HG02970 (cell line): ENCODE data around the gene ARRB1.

ENCODE experiments used
- ATAC-seq: cut with Tn5 transposase; IDR thresholded peaks from one replicate; pipeline ENCODE4 v1.9.1; 2021; ENCODE audit warnings: mild to moderate bottlenecking, moderate library complexity, moderate number of reproducible peaks; ENCODE audit not compliant: unreplicated experiment, low FRiP score

Gene ARRB1

DNA sequence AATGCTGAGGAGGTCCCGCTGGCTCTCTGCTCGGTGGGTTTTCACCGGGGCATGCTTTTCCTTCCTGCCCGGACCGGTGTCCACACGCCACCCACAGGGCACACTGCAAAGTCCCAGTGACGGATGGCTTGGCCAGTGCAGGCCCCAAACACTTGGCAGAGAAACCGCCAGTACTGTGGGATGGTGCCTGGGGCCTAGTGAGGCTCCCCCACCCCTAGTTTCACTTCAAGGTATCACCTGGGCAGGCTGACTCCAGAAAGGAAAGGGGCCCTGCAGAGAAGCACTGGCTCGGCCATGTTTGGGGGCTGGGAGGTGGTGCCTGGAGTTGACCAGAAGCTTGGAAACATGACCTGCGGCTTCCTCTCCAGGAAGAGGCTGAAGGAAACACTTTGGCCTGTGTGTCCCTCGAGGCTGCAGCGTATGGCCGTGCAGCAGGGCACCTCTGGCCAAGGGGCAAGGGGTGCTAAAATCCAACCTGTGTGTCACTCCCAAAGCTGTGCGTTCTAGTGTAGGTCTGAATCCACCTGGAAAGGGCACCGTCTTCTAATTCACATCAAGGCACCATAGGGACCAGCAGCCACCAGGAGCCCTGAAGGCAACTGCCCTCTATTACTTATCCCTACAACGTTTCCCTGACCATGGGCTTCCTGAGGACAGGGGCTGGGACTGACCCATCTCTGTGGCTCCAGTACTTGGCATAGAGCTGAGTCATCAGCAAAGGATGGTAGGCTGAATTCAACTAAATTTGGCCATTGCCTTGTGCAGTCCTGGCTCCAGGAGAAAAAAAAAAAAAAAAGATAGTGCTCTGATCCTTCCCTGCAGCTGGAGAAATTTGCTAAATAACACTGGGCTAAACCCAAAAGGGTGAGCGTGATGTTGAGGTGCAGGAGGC, 88.3 kb downstream of the ARRB1 start:
- ATAC-seq: no peak

DNA sequence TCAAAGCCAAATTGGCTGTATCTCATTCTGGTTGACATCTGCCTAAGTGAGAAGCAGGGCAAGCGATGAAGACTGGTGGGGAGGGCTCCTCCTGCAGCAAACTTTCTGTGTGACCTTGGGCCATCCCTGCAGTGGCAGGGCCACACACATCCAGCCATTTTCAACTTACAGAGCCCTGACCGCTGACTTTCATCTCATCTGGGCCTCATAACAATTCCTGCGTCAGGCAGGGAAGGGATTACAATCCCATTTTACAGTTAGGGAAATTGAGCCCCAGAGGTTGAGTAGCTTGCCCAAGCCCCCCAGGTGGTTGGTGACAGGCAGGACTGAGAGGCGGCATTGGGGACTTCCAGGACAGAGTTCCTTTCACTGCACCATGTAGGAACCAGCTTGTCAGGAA, 89.0 kb downstream of the ARRB1 start:
- ATAC-seq: no peak

DNA sequence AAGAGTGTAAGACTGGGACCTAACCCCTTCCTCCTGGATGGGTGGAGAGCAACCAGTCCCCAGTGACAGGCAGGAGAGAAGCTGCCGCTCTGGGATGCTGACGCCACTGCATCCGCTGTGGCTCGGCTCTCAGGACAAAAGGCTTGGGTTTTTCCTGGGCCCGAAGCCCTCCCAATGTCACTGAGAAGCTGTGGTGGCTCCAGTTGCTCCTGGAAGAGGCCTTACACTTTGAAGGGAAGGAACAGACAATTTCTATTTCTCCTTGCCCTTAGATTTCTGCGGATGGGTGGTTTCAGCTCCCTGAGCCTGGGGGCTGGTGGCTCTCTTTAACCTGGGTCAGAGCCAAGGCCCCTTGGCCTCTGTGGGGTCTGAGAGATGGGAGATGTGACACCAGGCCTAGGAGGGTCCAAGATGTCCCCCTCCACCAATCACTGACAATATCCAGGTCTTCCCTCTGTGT, 89.5 kb downstream of the ARRB1 start:
- no peak for ATAC-seq

DNA sequence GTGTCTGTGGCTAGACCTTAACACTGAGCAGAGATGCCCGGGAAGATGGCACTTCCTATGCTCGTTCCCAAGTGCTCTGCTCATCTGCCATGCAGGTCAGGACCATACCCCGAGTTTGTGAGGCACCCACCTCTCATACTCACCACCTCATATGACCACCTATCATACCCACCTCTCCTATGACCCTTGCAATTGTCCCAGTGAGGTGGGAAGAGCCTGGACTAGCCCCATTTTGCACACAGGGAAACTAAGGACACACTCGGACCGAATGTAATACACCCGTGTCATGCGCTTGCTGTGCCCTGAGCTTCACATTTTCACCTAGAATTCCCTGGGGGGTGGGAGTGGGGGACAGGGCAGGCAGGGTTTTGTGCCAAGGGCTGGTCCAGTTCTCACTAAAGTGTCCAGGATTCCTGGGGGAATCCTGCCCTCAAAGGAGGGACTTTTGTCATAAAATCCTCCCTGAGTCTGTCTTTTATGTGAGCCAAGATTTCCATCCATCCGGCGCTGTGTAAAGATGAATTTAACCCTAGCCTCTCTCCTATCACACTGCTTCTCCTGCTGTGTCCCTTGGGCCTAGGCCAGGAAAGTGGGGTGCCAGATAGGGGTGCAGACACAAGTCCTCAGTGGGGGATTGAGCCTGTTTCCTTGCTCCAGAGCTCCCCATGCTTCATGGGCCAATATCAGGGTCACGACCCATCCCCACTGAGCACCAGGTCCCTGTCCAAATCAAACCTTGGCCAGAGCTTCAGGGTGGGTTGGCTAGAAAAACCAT, 90.9 kb downstream of the ARRB1 start:
- no peak for ATAC-seq

DNA sequence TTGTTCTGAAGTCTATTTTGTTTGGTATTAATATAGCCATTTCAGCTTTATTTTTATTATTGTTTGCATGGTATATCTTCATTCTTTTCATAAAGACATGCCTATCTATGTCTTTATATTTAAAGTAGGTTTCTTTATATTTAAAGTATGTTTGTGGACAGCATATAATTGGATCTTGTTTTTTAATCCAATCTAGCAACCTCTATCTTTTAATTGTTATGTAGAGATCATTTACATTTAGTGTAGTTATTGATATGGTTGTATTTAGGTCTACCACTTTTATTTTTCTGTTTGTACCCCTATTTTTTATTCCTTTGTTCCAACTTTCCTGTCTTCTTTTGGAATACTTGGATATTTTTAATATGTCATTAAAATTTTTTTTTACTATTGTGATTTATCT, 97.1 kb downstream of the ARRB1 start:
- ATAC-seq: no peak

DNA sequence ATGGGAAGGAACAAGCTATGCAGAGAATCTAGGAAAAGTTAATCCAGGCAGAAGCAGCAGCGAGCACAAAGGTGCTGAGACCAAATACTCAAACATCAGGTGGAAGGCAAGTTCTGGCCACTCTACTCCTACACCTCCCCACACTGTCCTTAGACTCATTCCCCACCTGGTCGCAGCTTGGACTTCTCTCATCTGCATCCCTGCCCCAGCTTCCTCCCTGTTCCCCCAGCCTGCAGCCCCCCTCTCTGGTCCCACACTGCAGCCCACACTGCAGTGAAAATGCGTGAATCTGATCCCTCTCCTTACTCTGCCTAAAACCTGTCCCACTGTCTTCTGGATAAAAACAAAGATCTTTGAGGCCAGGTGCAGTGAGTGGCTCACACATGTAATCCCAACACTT, 101.8 kb downstream of the ARRB1 start:
- ATAC-seq: no peak

DNA sequence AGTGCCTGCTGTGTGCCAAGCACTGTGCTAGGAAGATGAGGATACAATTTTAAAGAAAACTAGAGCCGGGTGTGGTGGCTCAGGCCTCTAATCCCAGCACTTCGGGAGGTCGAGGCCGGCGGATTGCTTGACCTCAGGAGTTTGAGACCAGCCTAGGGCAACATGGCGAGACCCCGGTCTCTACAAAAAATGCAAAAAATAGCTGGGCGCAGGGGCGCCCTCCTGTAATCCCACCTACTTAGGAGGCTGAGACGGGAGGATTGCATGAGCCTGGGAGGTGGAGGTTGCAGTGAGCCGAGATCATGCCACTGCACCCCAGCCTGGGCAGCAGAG, 102.6 kb downstream of the ARRB1 start:
- ATAC-seq: no peak

DNA sequence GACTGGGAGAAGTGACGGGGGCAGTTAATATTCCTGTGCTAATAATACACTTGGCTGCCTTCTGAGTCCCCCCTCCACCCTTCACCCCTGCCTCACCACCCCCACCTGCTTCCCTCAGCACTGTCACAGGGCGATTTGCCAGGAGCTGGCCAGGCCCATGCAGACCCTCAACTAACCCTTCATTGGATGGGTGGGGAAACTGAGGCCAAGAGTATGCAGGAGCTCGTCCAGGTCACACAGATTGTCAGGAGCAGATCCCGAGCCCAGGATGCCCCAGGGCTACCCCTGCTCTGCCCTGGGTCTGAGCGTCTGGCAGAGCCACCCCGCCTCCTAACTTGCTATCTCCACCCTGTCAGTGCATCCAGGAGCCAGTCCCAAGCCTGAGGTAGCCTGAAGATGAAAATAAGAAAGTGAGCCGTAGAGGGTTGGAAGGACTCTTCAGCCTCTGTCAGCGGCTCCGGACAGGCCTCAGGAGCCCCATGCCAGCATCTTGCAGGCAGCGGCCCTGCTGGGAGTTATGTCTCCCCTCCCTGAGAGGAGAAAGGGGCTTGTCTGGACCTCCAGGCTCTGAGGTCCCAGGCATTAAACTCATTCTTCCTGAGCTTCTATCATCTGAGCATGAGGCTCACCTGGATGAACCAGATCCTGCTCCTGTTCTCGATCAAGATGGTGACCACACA, 104.7 kb downstream of the ARRB1 start:
- no peak for ATAC-seq

DNA sequence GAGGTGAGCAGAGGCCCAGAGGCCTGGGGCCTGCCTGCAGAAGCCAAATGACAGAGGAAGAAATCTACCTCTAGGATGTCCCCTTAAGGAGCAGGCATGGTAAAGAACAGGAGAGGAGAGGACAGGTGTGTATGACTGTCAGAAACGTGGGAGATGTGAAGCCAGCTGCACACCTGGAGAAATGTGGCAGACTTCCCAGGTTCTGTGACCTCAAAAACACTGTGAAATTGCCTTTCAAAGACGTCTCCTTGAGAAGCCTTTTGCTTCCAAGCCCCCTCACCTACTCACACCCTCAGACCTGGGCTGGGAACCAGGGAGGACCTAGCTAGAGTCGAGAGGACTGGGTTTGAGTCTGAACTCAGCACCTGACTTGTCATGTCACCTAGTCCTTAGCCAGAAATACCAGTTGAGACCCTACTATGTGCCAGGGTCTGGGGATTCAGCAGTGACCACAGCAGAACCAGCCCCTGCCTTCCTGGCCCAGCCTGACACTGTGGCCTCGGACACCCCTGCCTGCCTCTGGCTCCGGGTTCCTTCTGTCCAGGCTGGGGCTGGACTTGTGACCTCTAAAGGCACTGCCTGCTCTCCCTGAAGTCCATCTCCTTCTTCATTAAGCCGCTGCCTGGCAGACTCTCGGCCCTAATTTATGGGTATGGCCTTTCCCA, 105.3 kb downstream of the ARRB1 start:
- ATAC-seq: no peak

DNA sequence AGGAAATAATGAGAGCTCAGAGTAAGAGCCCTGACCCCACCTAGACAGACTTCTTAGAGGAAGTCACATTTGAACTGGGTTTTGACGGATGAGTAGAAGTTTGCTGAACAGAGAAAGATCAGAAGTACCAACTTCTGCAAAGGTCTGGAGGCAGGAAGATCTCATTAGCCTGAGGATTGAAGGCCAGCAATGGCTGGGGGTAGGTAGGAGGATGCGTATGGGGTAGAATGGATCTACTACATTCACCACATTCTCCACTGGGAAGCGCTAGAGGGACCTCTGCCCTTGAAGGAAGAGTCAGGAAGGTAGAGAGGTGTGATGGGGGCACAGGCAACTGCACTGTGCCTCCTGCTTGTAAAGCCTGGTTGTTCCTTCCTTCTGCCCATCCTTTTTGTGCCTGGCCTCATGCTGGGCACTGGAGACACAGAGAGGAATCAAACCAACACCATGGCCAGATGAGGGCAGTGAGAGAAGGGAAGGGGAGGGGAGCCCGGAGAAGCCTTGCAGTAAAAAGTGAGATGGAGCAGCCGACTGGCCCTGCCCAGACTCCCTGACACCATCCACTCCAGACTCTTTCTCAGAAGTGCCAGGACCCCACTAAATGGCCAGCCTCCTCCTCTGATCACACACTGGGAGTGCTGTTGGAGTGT, 106.0 kb downstream of the ARRB1 start:
- ATAC-seq: no peak

DNA sequence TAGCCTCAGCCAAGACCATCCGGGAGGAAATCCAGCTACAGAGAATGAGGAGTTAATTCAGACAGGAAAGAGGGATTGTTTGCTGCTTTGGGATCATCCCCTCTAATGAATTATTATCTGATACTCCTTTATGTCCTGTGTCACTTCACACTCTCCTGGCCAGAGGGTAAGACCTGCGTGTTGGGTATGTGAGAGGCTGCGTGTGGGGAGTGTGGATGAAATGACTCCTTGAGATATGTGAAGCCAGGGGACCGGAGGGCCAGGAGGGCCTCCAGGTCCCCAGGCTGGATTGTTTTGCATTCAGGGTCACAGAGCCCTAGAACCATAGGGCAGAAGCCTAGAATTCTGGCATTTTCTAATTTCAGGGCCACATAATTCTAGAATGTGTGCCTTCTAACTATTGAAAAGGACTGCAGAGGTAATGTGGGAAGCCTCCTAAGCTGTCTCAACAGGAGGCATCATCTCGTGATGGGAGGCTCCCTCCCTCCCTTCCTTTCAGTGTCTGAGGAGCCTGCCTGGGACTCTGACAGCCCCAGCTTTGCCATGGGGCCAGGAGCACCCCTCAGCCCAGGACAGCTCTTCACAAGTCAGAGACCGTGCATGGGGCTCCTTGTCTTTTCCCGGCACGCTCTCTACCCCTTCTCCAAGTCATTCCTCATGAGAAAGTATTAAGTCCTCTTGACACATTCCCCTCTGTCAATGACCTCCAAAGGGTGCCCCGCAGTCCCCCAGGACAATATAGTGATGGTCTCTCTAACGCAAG, 107.2 kb downstream of the ARRB1 start:
- no peak for ATAC-seq

DNA sequence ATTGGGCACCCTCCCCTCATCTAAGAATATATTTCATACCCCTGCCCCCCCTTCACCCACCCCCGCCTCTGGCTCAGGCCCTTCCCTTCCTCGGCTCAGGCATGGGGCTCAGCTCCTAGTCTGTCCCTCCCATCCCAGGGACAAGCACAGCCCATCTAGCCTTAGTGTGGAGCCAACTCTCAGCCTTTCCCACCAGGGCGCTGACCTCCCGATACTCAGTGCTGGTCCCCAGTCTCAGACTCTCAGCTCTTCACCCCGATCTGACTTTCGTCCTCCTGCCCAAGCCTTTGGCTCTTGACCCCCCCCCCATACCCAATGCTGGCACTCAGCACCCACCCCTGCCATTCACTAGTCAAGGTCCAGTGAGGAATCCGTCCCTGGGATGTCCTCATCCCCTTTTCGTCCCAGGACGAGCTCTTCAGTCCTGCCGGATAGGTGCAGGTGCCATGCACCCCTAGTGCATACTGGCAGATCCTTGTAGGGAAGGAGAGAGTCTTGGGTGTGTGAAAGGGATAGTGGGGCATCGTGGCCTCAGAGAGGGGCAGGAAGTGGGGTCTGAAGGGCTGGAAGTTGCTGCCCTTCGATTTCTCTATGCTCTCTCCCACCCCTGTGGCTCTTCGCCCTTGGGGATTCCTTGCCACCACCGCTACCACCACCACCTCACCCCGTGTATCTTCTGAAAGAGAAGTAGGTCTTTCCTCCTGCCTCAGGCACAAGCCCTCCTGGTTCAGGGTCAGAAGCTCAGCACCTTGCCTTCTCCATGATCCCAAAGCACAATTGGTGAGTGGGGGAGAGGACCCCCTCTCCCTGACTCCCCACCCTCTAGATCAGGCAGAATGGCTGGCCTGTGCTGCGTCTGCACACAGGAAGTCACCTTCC, 108.5 kb downstream of the ARRB1 start:
- no peak for ATAC-seq

DNA sequence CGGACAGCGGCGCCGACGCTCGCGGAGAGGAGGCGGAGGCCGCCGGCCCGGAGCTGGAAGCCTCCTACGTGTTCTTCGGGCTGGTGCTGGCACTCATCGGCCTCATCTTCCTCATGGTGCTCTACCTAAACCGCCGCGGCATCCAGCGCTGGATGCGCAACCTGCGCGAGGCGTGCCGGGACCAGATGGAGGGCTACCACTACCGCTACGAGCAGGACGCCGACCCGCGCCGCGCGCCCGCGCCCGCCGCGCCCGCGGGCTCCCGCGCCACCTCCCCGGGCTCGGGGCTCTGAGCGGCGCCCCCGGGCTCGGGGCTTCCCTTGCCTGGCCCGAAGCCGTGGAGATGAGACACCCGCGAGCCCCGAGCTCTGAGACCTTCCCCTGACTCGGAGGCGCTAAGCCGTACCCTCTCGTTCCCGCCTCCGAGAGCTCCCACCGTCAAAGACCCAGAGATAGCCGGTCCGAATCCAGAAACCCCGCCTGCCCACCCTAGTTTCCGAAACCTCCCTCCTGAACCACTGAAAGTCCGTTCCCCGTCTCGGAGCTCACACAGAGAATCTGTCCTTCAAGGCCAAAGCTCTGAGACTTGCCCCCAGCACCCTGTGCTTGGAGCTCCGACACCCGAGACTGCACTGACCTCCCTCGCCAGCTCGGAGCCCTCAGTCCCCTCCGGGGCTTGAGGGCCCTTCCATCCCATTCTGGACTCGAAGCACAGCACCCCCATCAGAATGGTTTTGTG, 109.4 kb downstream of the ARRB1 start:
- ATAC-seq: no peak

DNA sequence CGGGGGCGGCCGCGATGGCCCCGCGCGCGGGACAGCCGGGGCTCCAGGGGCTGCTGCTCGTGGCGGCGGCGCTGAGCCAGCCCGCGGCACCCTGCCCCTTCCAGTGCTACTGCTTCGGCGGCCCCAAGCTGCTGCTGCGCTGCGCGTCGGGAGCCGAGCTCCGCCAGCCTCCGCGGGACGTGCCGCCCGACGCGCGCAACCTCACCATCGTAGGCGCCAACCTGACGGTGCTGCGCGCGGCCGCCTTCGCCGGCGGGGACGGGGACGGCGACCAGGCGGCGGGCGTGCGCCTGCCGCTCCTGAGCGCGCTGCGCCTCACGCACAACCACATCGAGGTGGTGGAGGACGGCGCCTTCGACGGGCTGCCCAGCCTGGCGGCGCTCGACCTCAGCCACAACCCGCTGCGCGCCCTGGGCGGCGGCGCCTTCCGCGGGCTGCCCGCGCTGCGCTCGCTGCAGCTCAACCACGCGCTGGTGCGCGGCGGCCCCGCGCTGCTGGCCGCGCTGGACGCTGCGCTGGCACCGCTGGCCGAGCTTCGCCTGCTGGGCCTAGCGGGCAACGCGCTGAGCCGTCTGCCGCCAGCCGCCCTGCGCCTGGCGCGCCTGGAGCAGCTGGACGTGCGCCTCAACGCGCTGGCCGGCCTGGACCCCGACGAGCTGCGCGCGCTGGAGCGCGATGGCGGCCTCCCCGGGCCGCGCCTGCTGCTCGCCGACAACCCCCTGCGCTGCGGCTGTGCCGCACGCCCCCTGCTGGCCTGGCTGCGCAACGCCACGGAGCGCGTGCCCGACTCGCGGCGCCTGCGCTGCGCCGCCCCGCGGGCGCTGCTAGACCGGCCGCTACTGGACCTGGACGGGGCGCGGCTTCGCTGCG, 110.2 kb downstream of the ARRB1 start:
- peak; percentile 73 for ATAC-seq

DNA sequence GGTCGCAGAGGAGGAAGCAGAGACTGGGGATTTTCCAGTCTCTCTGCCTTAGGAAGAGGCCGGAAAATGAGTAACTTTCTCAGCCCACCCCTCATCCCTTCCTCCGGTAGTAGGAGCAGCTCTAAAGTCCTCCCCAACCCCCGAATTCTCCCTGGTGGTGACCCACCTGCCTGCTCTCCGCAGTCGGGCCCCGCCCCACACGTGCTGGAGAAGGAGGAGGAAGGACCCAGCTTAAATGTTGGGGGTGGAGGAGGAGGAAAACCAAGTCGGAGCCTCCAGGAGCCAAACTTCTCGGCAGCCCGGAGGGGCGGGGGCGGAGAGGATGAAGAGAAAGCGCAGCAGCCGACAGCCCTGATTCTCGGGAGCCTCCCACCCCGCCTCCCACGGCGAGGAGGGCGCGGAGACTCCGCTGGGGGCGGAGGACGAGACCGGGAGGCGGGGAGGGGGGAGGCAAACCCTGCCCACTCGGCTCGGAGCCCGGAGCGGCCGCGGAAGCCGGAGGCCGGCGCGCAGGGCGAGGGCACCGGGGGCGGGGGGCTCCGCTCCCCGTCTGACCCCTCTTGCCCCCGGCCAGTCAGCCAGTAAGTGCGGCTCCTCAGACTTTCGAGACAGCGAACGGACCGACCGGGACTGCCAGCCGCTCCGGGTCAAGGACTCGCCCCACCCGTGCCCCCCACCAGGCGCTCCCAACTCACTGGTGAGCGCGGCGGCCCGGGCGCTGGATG, 111.0 kb downstream of the ARRB1 start, which contains the start of gene TPBGL:
Gene TPBGL, plus strand, starts transcription at position 464 of the 725 bp plus-strand sequence. CDS start 276 bp downstream, outside the sequence.
- no peak for ATAC-seq
